HG02981 (cell line): ENCODE data around the gene C1orf21.

Source experiments
- ATAC-seq: cut with Tn5 transposase; IDR thresholded peaks from one replicate; pipeline ENCODE4 v1.9.1; 2021; ENCODE audit warnings: mild to moderate bottlenecking, moderate library complexity; ENCODE audit not compliant: unreplicated experiment

Gene C1orf21

DNA sequence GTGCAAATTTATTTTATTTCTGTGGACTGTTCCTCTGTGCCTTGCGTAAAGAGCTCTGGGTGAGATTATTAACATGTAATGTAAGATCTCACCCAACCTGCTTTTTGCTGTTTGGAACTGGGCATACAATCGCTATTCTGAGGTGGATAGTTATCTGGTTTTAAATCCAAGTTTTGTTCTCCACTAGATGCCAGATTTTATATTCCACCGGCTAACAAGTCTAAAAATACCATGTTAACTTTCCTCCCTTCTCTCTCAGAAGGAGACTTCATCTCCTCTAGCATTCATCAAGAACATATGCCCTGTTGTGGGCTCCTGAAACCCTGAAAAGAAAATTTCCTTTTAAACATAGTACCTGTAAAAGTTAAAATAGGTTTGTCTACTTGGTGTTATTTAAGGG lies 56.4 kb downstream of the C1orf21 start:
- no peak for ATAC-seq

- no peak for ATAC-seq
These were observed 56.8 kb downstream of the C1orf21 start for GRCh38 chr1:184443624-184444023.

- no peak for ATAC-seq
These were observed 59.2 kb downstream of the C1orf21 start for GRCh38 chr1:184445997-184446396.

DNA sequence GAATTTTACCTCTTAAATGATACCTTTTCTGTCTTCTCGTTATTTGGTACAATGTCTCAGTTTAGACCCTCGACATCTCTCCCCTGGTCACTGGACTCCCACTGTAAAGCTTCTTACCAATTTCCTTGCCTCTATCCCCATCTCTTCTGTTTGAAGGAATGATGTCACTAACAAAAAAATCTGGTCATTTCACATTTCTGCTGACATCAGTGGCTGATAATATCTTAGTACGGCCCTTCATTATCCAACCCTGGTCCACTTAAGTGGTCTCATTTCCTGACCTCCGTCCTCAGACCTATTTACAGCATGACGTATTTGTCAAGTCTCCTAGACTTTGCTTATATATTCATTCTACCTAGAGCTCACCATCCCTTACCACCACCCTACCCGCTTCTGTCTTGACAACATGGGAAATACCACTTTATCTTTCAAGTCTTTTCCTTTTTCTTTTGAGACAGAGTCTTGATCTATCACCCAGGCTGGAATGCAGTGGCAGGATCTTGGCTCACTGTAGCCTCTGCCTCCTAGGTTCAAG lies 60.9 kb downstream of the C1orf21 start:
- ATAC-seq: no peak

DNA sequence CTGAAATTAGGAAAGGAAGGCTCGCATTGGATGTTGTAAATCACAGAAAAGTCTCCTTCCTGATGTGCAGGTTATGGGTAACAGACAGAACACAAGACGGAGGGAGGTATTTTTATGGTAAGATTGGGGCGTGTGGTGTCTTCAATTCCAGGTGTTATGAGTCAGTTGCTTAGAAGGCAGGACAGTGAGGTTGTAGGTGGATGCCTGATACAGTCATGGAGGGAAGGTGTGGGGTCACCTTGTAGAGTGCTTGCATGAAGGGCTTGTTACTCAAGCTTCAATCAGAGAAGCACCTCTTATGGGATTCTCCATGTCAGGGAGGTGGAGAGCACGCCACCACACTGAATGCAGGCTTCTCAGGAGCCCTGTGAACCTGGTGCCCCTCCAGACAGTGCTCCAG lies 63.1 kb downstream of the C1orf21 start:
- ATAC-seq: no peak

DNA sequence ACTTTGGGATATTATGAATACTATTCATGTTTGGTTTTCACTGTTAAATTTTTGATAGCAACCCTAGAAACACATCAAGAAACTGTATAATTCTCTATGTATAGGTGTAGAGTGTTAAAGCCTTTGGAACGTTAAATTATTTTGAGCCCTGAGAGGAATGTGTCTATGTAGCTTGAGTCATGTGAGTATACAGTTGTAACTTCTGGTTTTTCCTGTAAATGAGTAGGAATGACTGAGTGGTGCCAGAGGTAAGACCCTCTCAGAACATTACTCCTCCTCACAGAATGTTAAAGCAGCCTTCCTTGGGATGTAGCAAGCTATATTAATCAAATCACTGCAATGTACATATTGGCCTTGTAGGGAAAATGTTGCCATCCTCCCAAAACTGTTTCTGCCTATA lies 69.0 kb downstream of the C1orf21 start:
- no peak for ATAC-seq

GRCh38 chr1:184456189-184456588 lies 69.4 kb downstream of the C1orf21 start:
- no peak for ATAC-seq

- no peak for ATAC-seq
These were observed 70.7 kb downstream of the C1orf21 start for GRCh38 chr1:184457500-184457899.

- ATAC-seq: no peak
These were observed 74.5 kb downstream of the C1orf21 start for GRCh38 chr1:184461321-184461720.

- ATAC-seq: no peak
These were observed 75.3 kb downstream of the C1orf21 start for GRCh38 chr1:184462155-184462554.

DNA sequence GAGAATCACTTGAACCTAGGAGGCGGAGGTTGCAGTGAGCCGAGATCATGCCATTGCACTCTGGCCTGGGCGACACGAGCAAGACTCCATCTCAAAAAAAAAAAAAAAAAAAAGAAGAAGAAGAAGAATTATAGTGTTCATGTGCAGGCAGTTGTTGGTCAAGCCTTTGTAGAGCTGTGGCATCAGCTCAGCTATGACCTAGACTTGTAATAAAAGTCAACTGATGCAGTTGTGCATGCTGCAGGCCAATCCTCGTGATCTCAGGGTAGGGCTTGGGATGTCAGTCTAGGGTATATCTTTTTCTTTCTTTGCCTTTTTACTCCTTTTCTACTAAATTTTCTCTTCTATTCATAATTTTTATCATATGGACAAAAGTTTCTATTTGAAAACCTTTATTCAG lies 76.2 kb downstream of the C1orf21 start:
- ATAC-seq: no peak

DNA sequence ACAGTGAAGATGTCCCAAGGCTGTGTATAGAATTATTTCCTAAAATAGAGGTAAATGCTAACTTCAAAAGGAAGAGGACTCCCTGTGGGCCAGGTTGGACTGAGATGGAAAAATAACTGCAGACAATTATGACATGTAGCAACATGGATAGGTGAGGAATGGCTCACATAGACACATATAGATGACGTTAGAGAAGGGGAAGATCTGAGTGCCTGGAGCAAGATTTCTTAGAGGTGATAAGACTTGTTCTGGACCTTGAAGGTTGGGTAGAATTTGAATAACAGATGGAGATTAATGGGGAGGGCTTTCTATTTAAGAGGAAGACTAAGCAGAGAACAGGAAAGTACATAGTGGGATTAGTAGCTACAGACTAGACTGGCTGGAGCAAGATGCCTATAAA lies 76.9 kb downstream of the C1orf21 start:
- no peak for ATAC-seq

DNA sequence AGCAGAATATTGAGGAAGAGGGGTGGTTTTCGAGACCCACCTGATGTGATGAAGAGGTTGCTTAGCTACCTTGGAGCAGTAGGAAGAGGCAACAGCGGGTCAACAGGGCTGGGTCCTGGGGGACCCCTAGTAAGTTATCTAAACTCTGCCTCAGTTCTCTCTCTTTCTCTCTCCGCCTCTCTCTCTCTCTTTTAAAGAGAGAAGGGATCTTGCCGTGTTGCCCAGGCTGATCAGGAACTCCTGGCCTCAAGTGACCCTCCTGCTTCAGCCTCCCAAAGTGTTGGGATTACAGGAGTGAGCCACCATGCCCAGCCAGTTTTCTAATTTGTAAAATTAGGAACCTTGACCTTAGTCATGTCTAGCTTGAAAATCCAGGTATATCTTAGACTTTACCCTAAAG lies 77.9 kb downstream of the C1orf21 start:
- no peak for ATAC-seq

DNA sequence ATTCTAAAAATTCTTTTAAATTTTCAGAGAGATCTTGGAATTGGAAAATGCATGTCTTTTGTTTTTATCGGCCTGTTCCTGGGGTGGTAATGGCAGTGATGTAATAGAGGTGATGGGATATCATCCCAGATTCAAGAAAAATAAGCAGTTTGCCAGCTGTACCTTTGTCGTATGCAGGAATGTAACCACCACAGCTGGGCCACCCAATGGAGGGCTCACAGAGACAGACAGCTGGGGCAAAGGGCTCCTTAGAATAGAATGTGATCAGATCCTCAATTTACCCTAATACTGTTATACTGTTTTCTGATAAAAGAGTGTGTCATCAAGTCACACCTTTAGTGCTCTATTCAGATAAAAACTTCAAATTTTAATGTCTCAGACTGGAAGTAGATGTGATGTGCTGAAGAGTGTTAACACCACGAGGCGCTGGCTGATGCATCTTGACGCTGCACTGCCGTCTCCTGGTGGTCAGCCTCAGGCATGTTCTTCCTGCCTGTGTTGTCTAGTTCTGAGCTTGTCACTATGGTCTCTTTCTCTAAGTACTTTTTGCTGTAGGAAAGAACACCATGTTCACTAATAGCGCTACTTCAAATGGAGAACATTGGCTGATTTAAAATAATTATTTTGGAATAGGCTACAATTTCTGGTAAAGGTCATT lies 78.8 kb downstream of the C1orf21 start:
- no peak for ATAC-seq

- ATAC-seq: no peak
These were observed 80.5 kb downstream of the C1orf21 start for GRCh38 chr1:184467295-184467694.

DNA sequence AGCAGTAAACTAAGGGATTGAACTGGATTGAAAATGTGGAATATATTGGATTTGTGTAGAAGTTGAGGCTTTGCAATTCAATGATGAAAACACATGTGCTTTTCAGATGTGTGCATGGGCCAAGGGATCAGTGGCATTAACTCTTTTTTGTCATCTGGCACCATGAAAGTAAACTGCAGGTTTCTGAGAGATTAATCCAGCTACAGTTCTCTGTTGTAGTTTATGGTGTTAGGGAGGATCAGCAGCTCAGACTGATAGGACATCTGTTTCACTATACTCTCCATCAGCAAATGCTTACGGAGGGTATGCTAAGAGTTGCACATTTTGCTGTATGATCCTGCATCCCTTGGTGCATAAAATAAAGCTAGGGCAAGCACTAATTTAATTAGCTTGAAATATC lies 82.6 kb downstream of the C1orf21 start:
- no peak for ATAC-seq

- ATAC-seq: no peak
These were observed 84.9 kb downstream of the C1orf21 start for GRCh38 chr1:184471686-184472085.

GRCh38 chr1:184472136-184472535 lies 85.3 kb downstream of the C1orf21 start:
- ATAC-seq: no peak

DNA sequence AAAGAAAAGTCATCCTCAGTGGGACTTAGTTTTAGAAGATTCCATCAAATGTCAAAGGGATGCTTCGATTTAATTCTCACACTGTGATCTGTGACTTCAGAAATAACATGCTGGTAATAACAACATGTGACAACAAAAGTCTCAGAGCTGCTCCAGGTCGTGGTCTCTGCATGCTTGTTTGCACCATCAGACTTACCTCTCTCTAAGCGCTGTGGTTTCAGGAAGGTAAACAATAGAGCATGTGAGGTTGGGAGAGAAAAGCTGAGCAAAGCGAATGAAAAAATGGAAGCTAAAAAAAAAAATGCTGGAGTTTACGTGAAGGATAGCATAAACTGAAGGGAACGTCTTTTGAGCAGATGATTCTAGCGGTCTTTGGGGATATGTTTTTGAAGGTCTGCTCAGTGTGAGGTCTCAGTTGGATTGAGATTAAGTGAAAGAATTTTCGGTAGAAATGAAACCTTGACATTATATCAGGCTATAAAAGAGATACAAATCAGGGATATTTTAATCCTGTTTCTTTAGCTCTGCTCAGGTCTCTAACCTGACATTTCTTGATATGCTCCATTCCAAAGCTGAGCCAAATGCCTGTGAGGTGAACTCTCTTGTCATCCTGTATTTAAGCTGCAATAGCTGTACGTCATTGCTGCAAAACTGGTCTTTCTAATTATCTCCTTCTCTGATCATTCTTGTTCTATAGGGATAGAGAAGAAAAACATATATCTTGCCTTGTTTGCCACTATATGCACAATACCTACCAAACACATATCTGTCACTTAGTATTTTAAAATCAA lies 86.5 kb downstream of the C1orf21 start:
- no peak for ATAC-seq

DNA sequence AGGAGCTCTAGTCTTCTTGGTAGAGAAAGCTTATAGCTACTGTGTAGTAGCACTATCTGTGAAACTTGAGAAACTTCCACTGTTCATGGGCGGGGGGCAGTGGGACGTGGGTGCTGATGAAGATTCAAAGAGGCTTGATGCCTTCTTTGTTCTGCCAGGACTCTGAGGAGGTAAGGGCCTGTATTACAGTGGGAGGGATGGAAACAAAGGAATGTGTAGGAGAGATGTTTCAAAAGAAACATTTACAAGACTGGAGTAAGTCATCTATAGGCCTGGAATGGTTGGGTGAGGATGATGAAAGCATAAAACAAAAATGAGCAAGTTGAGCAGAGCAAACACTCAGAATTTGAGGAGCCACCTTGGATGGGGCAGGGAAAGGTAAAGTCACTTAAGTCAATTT lies 89.4 kb downstream of the C1orf21 start:
- no peak for ATAC-seq

DNA sequence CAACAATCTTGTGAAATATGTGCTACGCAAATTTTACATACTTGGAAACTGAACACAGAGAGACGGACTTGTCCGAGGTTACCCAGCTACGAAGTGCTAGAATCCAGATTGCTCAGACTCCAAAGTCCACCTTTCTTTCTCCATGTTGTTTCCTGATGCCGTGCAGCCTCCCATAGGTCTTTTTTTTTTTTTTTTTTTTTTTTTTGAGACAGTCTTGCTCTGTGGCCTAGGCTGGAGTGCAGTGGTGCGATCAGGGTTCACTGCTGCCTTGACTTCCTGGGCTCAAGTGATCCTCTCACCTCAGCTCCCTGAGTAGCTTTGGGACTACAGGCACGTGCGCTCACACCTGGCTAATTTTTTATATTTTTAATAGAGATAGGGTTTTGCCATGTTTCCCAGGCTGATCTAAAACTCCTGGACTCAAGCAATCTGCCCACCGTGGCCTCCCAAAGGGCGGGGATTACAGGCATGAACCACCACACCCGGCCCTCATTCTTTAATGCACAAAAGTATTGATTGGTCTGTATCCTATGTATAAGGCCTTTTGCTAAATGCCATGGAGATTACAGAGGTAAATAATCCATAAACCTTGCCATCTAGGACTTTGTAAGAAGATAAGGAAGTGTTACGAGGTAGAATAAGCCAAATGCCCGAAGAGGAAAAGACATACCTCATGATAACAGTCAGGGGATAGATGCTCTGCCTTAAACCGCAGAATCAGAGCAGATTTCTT lies 92.8 kb downstream of the C1orf21 start:
- ATAC-seq: no peak

- ATAC-seq: no peak
These were observed 93.9 kb downstream of the C1orf21 start for GRCh38 chr1:184480736-184481135.
